Measurements from ENCODE around the gene AACS. TPM values are rescaled to one million over a fixed set of nuclear protein-coding genes. Genes with fewer than 3 reads are reported as not detected.
"Not testable (repeated sequence)": the region's sequence is repeated elsewhere in the genome, so short reads cannot be mapped to it uniquely, and the experiment has no call there.

AACS gene
- total RNA-seq, 5 donors from 2014 or later (not counting 1 experiment from before 2014, with no cell fraction given), result 11.5 to 16.4 (median 14.3) TPM

- Histone ChIP-seq H3K36me3 (ENCODE audit: control insufficient read depth in 2 of 2, extremely low read depth in 1 of 2, insufficient read depth in 1 of 2, low read length in 1 of 2) (peaks cover 13 to 14% of the 10 kb centered on the region in 2 donors), H3K27me3 (replicated peaks in 1 of 2; ENCODE audit: control insufficient read depth in 2 of 2, extremely low read depth in 1 of 2, insufficient read depth in 2 of 2, low read length in 1 of 2) (no peaks in the 10 kb centered on the region), H3K4me3 (ENCODE audit: control insufficient read depth in 1 of 2, extremely low read depth in 1 of 2, low read length in 1 of 2) (no peak overlapping the region), H3K9me3 (no peaks in the 10 kb centered on the region), H3K27ac (ENCODE audit: low read length) (no peak overlapping the region), H3K4me1 (ENCODE audit: control insufficient read depth in 1 of 2, extremely low read depth in 1 of 2, insufficient read depth in 2 of 2, low read length in 2 of 2) (no peaks in the 10 kb centered on the region)
- H3K9me3 Mint-ChIP-seq, result no peaks in the 10 kb centered on the region
- no peak overlapping the region for H3K27ac Mint-ChIP-seq
- ATAC-seq (replicated peaks in 1 of 4), result no peak
- ChIA-PET POLR2A (no interaction called here), CTCF (interaction anchor here in 1 of 2 donors (0.6 kb wide), 1 partner anchor 1105 kb away, joined by 5 read pairs; no protein-coding TSS in a partner anchor)
- 92% methylated on average over 10 of the region's 14 CpGs for WGBS (ENCODE audit: insufficient coverage)
- no peak overlapping the region for H3K4me3 Mint-ChIP-seq
- H3K27me3 Mint-ChIP-seq, result no peaks in the 10 kb centered on the region
- no peak for DNase-seq
- H3K4me1 Mint-ChIP-seq, result no peaks in the 10 kb centered on the region
- peaks cover 52% of the 10 kb centered on the region for H3K36me3 Mint-ChIP-seq
Observed at GRCh38 chr12:125110641-125111360, 45.6 kb downstream of the AACS start.

DNA sequence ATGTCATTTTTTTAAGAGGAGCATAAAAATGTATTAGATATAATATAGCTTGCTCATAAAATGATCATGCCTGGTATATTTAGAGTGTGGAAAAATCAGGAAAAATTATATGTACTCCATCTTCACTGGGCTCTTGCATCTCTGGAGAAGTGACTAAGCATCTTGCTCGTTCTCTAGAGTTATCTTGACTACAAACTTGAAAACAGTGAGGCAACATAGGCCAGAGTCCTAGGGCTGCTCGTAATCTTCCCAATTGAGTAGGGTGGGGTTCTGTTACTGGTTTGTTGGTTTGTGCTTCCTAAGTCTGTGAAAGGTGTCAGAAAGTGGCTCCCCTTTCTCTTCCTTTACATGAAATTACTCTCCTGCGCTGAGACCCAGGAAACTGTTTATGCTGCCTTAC is 46.2 kb downstream of the AACS start:
- Histone ChIP-seq H3K4me1 (ENCODE audit: control insufficient read depth in 1 of 2, extremely low read depth in 1 of 2, insufficient read depth in 2 of 2, low read length in 2 of 2) (no peaks in the 10 kb centered on the region), H3K36me3 (ENCODE audit: control insufficient read depth in 2 of 2, extremely low read depth in 1 of 2, insufficient read depth in 1 of 2, low read length in 1 of 2) (peaks cover 13 to 14% of the 10 kb centered on the region in 2 donors), H3K27ac (ENCODE audit: low read length) (no peak overlapping the region), H3K9me3 (no peaks in the 10 kb centered on the region), H3K4me3 (ENCODE audit: control insufficient read depth in 1 of 2, extremely low read depth in 1 of 2, low read length in 1 of 2) (no peak overlapping the region), H3K27me3 (replicated peaks in 1 of 2; ENCODE audit: control insufficient read depth in 2 of 2, extremely low read depth in 1 of 2, insufficient read depth in 2 of 2, low read length in 1 of 2) (no peaks in the 10 kb centered on the region)
- Mint-ChIP-seq H3K4me3 (no peak overlapping the region), H3K36me3 (peaks cover 48% of the 10 kb centered on the region), H3K4me1 (no peaks in the 10 kb centered on the region), H3K9me3 (no peaks in the 10 kb centered on the region), H3K27me3 (no peaks in the 10 kb centered on the region), H3K27ac (no peak overlapping the region)
- ATAC-seq (replicated peaks in 1 of 4) (no peak), DNase-seq (no peak)
- CTCF ChIA-PET, result no interaction called here
- no CpG with 5 or more reads among the region's 3 CpGs for WGBS (ENCODE audit: insufficient coverage)
- POLR2A ChIA-PET, result no interaction called here

- H3K4me3 ChIP-seq (ENCODE audit: control insufficient read depth in 1 of 2, extremely low read depth in 1 of 2, low read length in 1 of 2); H3K27ac ChIP-seq (ENCODE audit: low read length); ATAC-seq (replicated peaks in 1 of 4); H3K4me1 Mint-ChIP-seq; H3K27me3 Mint-ChIP-seq; H3K27me3 ChIP-seq (replicated peaks in 1 of 2; ENCODE audit: control insufficient read depth in 2 of 2, extremely low read depth in 1 of 2, insufficient read depth in 2 of 2, low read length in 1 of 2); DNase-seq; POLR2A ChIA-PET; H3K9me3 Mint-ChIP-seq; H3K9me3 ChIP-seq; H3K4me1 ChIP-seq (ENCODE audit: control insufficient read depth in 1 of 2, extremely low read depth in 1 of 2, insufficient read depth in 2 of 2, low read length in 2 of 2); H3K4me3 Mint-ChIP-seq; CTCF ChIA-PET; H3K27ac Mint-ChIP-seq; H3K36me3 ChIP-seq (ENCODE audit: control insufficient read depth in 2 of 2, extremely low read depth in 1 of 2, insufficient read depth in 1 of 2, low read length in 1 of 2): not testable (repeated sequence)
- H3K36me3 Mint-ChIP-seq, result peaks cover 42% of the 10 kb centered on the region
- WGBS (ENCODE audit: insufficient coverage), result 75% methylated on average over 2 of the region's 6 CpGs
Observed at GRCh38 chr12:125112614-125113013, 47.4 kb downstream of the AACS start.

DNA sequence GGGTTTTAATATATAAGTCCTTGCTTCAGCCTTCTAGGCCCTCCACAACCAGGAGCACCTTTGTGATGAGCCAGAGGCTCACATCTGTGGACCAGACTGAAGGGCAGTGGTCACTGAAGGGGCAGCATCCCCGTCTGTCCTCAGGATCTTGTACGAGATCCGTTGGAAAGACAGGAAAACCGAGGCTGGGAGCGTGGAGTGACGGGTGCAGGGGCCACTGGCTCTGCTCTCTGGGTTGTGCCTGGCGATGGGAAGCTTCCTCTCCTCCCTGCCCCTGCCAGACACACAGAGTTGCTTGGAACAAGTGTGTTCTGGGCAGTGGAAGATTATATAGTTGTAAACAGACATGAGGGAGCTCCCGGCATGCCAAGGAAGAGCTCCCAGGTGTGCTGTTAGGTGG is 48.0 kb downstream of the AACS start:
- Mint-ChIP-seq H3K4me1 (no peaks in the 10 kb centered on the region), H3K27ac (no peak overlapping the region), H3K9me3 (no peaks in the 10 kb centered on the region), H3K4me3 (no peak overlapping the region), H3K36me3 (peaks cover 45% of the 10 kb centered on the region), H3K27me3 (no peaks in the 10 kb centered on the region)
- no peaks in the 10 kb centered on the region for H3K4me1 ChIP-seq (ENCODE audit: control insufficient read depth in 1 of 2, extremely low read depth in 1 of 2, insufficient read depth in 2 of 2, low read length in 2 of 2)
- H3K9me3 ChIP-seq, result no peaks in the 10 kb centered on the region
- DNase-seq (no peak), ATAC-seq (replicated peaks in 1 of 4) (no peak)
- ChIA-PET POLR2A (no interaction called here), CTCF (no interaction called here)
- peaks cover 7 to 8% of the 10 kb centered on the region in 2 donors for H3K36me3 ChIP-seq (ENCODE audit: control insufficient read depth in 2 of 2, extremely low read depth in 1 of 2, insufficient read depth in 1 of 2, low read length in 1 of 2)
- no peak overlapping the region for H3K4me3 ChIP-seq (ENCODE audit: control insufficient read depth in 1 of 2, extremely low read depth in 1 of 2, low read length in 1 of 2)
- H3K27me3 ChIP-seq (replicated peaks in 1 of 2; ENCODE audit: control insufficient read depth in 2 of 2, extremely low read depth in 1 of 2, insufficient read depth in 2 of 2, low read length in 1 of 2), result no peaks in the 10 kb centered on the region
- WGBS (ENCODE audit: insufficient coverage), result 72% methylated on average over 4 of the region's 8 CpGs
- no peak overlapping the region for H3K27ac ChIP-seq (ENCODE audit: low read length)

- DNase-seq (no peak), ATAC-seq (replicated peaks in 1 of 4) (no peak)
- CTCF ChIA-PET, result no interaction called here
- no peak overlapping the region for H3K27ac ChIP-seq (ENCODE audit: low read length)
- H3K4me3 Mint-ChIP-seq, result no peak overlapping the region
- no peak overlapping the region for H3K27ac Mint-ChIP-seq
- WGBS (ENCODE audit: insufficient coverage), result 96% methylated on average over 3 of the region's 9 CpGs
- H3K27me3 Mint-ChIP-seq, result no peaks in the 10 kb centered on the region
- H3K27me3 ChIP-seq (replicated peaks in 1 of 2; ENCODE audit: control insufficient read depth in 2 of 2, extremely low read depth in 1 of 2, insufficient read depth in 2 of 2, low read length in 1 of 2), result no peaks in the 10 kb centered on the region
- peaks cover 48% of the 10 kb centered on the region for H3K36me3 Mint-ChIP-seq
- no peaks in the 10 kb centered on the region for H3K9me3 ChIP-seq
- no peaks in the 10 kb centered on the region for H3K4me1 ChIP-seq (ENCODE audit: control insufficient read depth in 1 of 2, extremely low read depth in 1 of 2, insufficient read depth in 2 of 2, low read length in 2 of 2)
- no peak overlapping the region for H3K4me3 ChIP-seq (ENCODE audit: control insufficient read depth in 1 of 2, extremely low read depth in 1 of 2, low read length in 1 of 2)
- no peaks in the 10 kb centered on the region for H3K9me3 Mint-ChIP-seq
- H3K36me3 ChIP-seq (ENCODE audit: control insufficient read depth in 2 of 2, extremely low read depth in 1 of 2, insufficient read depth in 1 of 2, low read length in 1 of 2), result peaks cover 7 to 11% of the 10 kb centered on the region in 2 donors
- POLR2A ChIA-PET, result no interaction called here
- H3K4me1 Mint-ChIP-seq, result no peaks in the 10 kb centered on the region
Observed at GRCh38 chr12:125113789-125114188, 48.6 kb downstream of the AACS start.

DNA sequence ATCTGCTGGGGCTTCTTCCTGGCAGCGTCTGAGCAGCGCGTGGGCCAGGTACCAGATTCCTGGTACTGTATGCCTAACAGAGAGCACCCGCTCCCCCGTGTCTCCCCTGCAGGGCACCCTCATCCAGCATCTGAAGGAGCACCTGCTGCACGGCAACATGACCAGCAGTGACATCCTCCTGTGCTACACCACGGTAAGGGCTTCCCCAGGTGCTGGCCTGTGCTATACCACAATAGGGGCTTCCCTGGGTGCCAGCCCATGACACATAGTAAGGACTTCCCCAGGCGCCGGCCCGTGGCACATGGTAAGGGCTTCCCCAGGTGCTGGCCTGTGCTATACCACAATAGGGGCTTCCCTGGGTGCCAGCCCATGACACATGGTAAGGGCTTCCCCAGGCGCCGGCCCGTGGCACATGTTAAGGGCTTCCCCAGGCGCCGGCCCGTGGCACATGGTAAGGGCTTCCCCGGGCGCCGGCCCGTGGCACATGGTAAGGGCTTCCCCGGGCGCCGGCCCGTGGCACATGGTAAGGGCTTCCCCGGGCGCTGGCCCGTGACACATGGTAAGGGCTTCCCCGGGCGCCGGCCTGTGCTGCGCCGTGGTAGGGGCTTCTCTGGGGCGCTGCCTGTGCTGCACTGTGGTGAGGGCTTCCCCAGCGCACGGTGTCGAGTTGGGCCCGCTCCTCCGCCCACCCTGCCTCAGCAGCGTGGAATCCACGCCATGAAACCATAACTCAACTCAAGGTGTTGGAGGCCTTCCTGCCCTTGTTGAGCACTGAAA is 49.3 kb downstream of the AACS start:
- no peak for ATAC-seq (replicated peaks in 1 of 4)
- Mint-ChIP-seq H3K27ac (no peak overlapping the region), H3K4me3 (no peak overlapping the region), H3K27me3 (no peaks in the 10 kb centered on the region), H3K9me3 (no peaks in the 10 kb centered on the region), H3K36me3 (peaks cover 48% of the 10 kb centered on the region), H3K4me1 (no peaks in the 10 kb centered on the region)
- ChIA-PET CTCF (no interaction called here), POLR2A (no interaction called here)
- Histone ChIP-seq H3K4me1 (ENCODE audit: control insufficient read depth in 1 of 2, extremely low read depth in 1 of 2, insufficient read depth in 2 of 2, low read length in 2 of 2) (no peaks in the 10 kb centered on the region), H3K27ac (ENCODE audit: low read length) (no peak overlapping the region), H3K4me3 (ENCODE audit: control insufficient read depth in 1 of 2, extremely low read depth in 1 of 2, low read length in 1 of 2) (no peak overlapping the region), H3K9me3 (no peaks in the 10 kb centered on the region), H3K36me3 (ENCODE audit: control insufficient read depth in 2 of 2, extremely low read depth in 1 of 2, insufficient read depth in 1 of 2, low read length in 1 of 2) (peaks cover 8 to 9% of the 10 kb centered on the region in 2 donors), H3K27me3 (replicated peaks in 1 of 2; ENCODE audit: control insufficient read depth in 2 of 2, extremely low read depth in 1 of 2, insufficient read depth in 2 of 2, low read length in 1 of 2) (no peaks in the 10 kb centered on the region)
- WGBS (ENCODE audit: insufficient coverage), result 71% methylated on average over 36 of the region's 40 CpGs
- no peak for DNase-seq

Measured in T-cell (primary cell).